Loucy (cell line): Measurements from ENCODE around the gene MAPT.

ENCODE experiments used
- CTCF ChIP-seq: fragments of 200-600 bp; sonication (generic); conservative IDR thresholded peaks from 2 replicates; pipeline ENCODE4 v1.5.1; 2014; ENCODE audit warnings: mild to moderate bottlenecking, antibody characterized with exemption, low read length
- EZH2phosphoT487 ChIP-seq: fragments of 200-600 bp; IDR thresholded peaks from 2 replicates; pipeline ENCODE4 v1.6.1; 2018; ENCODE audit warnings: antibody characterized with exemption, mild to moderate bottlenecking, moderate library complexity, borderline replicate concordance

- no peak for TF ChIP-seq CTCF
- no peak for TF ChIP-seq EZH2phosphoT487
These were observed 151.3 kb downstream of the MAPT start for GRCh38 chr17:46045639-46046038.
